A204.1 (cell line): ENCODE measurements around the gene TGIF2.
"Not testable (repeated sequence)": the region's sequence is repeated elsewhere in the genome, so short reads cannot be mapped to it uniquely, and the experiment has no call there.

Experiments used
- FAIRE-seq: peaks from 2 replicates; lab custom pipeline; 2012; peaks lifted over from hg19 to GRCh38; lab: Jason Lieb, UNC

The TGIF2 gene

DNA sequence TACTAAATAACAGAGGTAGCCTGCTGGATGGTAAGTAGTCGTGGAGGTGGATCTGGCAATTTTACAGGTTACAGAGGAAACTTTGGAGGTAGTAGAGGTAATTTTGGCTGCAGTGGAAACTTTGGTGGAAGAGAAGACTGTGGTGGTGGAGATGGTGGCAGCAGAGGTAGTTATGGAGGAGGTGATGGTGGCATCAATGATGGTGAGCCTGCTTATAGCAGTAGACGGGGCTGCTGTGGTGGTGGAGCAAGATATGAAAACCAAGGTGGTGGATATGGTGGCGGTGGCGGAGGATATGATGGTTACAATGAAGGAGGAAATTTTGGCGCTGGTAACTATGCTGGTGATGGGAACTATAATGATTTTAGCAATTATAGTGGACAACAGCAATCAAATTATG, 47.5 kb downstream of the TGIF2 start:
- no peak for FAIRE-seq

DNA sequence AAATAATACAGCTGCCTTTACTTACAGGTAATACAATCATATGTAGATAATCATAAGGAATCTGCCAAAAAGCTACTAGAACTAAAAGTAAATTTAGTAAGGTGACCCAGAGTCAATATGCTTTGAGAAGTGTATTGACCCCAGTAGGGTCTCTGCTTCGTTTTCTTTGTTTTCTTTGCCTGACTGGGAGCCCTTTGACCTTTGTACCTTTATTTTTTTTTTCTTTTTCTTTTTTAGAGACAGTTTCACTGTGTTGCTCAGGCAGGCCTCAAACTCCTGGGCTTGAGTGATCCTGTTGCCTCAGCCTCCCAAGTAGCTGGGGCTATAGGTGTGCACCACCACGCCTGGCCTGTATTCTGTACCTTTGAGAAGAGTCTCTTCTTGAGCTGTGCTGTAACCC, 50.0 kb downstream of the TGIF2 start:
- no peak for FAIRE-seq

DNA sequence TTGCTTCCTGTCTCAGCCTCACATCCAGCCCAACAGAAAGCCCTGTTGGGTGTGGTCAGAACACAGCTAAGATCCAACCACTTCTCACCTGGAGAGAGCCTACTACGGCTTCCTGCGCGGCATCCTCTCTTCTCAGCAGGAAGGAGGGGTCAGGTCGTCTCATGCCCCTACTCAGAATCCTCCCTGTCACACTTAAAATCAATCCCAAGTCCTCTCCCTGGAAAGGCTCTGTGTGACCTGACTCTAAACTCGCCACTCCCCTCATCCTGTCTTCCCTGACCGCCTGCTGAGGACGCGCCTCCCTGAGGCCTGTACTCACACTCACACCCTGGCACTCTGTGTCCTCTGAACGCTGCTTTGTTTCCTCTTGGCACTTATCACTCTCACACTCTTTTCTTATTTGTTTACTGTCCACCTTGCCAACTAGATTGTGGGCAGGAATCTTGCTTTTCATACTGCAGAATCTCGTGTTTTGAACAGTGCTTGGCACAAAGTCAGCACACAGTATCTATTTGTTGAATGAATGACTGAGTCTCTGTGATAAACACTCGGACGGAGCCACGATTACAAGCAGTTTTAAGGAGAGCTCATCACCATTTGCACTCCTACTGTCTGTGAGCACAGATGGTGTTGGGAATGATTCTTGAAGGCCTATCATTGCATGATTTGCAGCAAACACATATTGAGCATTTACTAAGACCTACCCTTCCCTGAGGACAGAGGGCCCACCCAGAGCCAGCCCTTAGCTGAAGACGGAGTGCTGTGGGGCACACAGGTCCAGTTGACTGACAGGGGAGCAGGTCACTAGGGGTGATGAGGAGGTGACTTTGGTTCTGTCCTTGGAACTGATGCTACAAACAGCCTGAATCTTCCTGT, 50.9 kb downstream of the TGIF2 start:
- no peak for FAIRE-seq

DNA sequence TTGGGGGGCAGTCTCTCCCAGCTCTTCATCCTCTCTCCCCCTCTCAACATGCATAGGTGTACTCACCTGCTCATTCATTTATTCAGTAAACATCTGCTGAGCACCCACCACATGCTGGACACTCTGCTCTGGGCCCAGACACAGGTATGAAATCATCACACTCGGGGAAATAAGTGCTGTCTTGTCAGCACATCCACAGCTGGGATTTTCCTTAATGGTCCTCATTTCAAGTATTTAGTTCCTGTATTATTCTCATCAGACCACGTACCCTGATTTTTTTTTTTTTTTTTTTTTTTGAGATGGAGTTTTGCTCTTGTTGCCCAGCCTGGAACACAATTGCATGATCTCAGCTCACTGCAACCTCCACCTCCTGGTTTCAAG, 51.5 kb downstream of the TGIF2 start:
- FAIRE-seq: no peak

DNA sequence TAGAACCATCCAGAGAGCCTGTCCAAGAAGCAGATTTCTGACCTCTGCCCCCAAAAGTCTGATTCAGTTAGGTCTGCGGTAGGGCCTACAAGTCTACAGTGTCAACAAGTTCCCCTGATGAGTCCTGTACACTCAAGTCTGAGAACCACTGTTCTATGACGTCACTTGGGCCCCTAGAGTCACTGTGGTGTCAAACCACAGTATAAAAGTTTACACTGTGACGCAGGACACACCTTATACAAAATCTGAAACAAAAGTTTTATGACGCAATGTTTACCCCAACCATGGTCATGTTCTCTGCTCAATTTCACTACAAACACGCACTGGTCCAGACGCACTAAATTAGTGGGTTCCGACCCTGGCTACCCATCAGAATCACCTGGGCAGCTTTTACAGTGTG, 54.7 kb downstream of the TGIF2 start:
- no peak for FAIRE-seq

DNA sequence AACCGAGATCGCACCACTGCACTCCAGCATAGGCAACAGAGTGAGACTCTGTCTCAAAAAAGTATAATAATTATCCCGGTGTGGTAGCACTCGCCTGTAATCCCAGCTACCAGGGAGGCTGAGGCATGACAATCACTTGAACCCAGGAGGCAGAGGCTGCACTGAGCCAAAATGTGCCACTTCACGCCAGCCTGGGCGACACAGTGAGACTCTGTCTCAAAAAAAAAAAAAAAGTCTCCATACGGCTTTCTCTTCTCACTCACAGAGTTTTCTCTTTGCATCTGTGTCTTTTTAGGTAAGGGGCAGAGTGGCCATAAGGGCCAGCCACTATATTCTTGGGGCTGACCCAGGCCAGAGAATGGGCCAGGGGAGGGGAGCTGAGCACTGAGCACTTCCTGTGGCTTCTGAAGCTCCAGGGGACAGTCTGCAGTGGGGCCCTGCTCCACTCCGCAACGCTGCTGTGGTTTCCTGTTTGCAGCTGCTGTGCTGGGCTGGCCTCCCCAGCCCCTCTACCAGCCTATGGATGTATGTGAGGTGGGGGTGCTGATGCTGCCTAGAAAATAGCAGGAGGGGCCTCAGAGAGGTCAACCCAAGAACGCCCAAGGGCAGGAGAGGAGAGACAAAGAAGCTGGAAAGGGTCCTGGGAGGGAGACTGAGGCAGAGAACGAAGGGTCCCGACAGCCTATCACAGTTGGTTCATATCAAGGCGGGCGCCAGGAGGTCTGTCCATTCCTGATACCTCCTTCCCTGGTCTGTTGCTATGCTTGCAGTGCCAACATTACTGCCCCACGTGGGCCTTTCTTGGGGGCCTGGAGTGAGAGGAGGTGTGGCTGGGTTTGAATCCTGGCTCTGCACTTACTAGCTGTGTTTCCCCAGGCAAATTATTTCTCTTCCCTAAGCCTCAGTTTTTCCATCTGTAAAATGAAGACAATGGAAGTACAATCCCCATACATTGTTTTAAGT, 56.6 kb downstream of the TGIF2 start:
- FAIRE-seq: no peak

DNA sequence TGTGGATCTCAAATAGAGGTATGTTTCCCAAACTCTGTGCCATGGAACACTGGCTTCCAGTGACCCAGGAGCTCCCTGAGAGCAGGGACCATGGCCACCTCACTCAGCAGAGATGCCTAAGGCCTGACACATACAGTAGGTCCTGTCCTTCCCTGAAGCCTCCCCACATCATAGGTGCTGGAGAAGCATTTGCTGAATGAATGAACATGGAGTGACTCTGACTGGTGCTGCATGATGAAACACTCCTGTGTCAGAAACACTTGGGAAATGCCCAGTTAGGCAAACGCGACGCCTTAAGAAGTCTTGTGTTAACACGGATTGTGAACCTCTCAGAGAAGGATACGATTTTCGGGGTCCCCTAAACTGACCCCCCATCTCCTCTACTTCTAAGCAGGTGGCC, 58.2 kb downstream of the TGIF2 start:
- no peak for FAIRE-seq

DNA sequence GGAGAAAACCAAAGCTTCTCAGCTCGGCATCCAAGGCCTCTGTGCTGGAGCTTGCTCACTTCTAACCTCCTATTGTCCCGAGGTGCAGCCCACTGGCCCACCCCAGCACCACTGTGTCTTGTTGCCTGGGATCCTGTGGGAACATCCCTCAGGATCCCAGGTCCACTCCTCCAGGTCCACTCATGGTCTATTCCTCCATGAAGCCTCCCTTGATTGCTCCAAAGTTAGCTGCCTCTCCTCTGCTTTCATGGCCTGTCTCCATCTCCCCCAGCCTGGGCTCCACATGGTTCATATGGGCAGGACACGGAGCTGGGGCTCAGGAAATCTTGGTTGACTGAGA, 58.7 kb downstream of the TGIF2 start:
- no peak for FAIRE-seq

DNA sequence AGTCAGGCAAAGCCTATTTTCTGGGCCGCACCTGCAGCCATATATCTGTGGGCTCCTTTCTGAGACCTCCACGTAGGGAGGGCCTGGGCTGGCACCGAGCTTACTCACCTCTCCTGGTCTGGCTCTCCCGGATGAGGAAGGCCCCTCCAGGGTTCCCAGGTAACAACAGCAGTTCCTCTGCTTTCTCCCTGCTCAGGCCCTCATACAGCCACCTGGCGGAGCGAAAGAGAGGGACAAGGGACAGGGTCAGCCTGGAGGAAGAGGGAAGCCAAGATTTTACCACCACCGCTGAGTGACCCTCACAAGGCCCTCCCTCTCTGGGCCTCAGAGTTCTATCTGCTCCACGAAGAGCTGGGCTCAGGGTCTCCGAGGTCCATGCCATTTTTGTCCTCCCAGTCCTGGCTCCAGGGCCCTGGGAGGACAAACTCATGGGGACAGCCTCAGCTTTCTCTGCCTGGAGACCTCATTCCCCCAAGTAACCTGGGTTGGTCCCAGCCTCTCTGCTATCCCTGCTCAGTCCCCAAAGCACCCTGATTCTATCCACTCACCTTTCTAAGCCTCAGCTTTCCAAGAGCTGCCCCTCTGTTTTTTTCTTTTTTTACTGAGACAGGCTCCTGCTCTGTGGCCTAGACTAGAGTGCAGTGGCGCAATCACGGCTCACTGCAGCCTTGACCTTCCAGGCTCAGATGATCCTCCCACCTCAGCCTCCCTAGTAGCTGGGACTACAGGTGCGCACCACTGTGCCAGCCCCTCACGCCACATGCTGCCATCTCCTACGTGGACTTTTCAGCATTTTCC, 59.3 kb downstream of the TGIF2 start:
- FAIRE-seq: no peak

DNA sequence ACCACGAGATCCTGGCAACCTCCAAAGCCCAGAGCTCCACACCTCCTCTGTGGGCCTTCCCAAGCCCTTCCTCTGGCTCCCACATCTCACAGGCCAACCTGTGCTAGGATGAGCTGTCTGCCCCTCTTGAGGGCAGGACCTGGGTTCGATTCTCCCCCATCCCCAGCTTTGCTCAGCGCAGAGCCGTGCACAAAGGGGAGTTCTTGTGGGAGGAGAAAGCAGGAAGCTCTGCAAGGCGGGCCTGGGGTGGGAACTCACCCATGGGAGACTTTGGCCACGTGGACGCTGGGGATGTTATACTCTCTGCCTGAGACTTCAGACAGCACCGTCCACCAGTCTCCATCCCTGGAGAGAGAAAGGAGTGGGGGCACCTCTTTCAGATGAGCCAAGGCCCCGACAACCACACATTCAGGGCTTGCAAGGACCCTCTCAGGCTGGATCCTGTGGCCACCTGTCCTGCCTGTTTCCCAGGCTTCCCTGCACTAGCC, 59.9 kb downstream of the TGIF2 start:
- no peak for FAIRE-seq

DNA sequence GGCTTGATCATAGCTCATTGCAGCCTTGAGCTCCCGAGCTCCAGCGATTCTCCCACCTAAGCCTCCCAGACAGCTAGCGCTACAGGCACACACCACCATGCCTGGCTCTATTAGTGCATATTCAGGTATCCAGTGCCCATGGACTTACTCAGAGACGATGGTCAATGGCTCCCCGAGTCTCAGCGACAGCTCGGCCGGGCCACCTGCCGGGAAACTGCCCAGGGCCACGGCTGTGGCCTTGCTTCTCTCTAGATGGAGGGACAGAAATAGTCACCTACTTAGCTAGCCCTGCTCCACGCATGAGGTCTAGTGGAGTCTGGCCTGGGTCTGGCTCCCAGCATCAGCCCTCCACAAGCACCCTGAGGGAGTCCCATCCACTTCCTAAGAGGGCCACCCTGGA, 60.9 kb downstream of the TGIF2 start:
- no peak for FAIRE-seq

DNA sequence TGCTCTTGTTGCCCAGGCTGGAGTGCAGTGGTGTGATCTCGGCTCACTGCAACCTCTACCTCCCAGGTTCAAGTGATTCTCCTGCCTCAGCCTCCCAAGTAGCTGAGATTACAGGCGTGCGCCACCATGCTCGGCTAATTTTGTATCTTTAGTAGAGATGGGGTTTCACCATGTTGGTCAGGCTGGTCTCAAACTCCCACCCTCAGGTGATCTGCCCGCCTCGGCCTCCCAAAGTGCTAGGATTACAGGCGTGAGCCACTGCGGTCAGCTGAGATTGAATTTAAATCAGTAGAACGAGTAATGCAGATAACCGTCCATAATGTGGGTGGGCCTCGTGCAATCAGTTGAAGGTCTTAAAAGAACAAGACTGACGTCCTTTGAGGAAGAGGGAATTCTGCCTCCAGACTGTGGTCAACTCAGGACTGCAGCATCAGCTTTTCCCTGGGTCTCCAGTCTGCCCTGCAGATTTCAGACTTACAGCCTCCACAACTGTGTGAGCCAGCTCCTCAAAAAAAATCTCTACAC, 65.5 kb downstream of the TGIF2 start:
- FAIRE-seq: not testable (repeated sequence)

DNA sequence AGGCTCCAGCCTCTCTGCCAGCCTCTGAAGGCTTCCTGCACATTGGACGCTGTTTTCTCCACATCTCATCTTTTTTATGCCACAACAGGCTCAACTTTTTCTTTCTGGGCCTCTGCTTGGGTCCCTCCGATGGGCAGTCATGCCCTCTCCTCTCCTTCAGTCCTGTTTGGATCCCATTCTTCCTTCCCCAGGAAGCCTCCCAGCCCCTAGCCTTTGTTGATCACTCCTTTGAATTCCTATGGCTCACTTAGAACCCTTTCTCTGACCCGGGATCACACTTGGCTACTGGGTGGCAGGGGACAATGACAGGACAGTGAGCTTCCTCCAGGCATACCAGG, 68.1 kb downstream of the TGIF2 start:
- no peak for FAIRE-seq

DNA sequence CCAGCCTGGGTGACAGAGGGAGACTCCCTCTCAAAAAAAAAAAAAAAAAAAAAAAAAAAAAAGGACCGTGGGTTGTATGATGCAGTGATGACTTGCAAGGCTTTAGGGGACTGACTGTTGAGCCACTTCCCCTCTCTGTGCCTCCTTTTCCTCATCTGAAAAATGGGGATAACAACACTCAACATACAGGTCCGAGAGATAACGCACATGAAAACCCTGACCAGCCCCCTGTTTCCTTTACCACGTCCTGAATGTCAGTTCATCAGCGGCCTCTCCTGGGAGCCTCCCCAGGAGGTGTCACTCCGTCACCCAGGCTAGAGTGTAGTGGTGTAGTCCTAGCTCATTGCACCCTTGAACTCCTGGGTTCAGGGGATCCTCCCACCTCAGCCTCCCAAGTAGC, 68.7 kb downstream of the TGIF2 start:
- FAIRE-seq: no peak
